DMS 273 (cell line): Measurements from ENCODE around the gene NT5C1B.

Experiments
- DNase-seq: peaks from one replicate; lab custom pipeline; 2025; ENCODE audit not compliant: unreplicated experiment; lab: John Stamatoyannopoulos, UW

Gene NT5C1B

GRCh38 chr2:18600255-18600613, 10.9 kb upstream of the NT5C1B start:
- DNase-seq: no peak

DNA sequence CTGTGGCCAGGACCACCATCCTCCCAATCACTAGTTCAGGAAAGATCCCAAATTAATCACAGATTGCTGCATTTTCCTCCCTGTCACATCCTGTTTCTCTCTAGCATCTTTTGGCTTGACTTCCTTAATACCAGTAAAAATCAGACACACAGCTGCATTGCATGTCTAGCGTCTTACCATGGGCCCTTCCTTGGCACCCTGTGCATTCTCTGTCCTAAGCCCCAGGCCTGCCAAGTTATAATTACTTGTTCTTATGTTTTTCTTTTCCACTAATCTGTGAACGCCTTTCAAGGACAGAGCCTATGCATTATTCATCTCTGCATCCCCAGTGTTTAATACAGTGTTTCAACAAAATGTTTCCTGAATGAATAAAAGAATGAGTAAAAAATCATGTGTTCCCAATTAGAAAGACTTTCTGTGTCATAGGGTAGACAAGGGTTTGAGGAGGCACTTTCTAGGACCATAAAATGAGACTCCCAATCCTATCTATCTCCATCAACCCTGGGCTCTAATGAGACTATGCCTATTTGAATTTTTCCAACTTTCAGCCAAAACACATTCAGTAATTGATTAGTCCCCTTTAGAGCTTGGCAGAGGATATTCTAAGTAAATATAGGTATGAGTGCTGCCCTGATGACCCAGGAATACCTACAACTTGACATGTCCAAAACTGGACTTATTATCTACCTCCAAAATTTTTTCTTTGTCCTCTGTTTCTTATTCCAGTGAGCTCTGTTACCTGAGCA, 10.3 kb upstream of the NT5C1B start:
- DNase-seq: no peak

DNA sequence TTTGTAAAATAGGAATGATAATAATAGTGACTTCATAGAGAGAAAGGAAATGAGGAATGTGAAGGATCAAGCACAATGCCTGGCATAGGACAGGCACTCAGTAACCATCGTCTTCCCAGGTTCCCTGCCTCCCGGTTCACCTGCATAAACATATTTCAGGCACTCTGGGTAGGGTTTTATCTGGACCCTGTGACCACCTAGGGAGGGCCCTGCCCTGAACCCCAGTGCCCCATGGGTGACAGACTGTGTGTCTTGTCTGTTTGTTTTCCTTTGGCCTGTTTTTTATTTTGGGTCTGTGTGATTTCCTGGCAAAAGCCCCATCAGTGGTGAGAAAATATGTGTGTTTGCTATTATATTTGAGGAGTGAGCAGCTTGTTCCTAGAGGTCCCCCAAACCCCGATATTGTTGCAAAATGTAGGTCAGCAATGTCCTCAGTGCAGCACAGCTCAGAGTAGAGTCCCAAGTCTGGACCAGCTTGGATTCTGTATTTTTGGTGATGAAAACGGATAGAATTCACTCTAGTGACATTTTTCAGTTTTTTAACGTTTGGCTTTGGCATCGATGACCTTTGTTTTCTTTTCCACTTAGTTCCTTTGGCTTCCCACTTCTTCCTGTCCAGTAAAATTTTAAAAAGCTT, 9.6 kb upstream of the NT5C1B start:
- DNase-seq: no peak

- DNase-seq: peak; percentile 2
These were observed 8.2 kb upstream of the NT5C1B start for GRCh38 chr2:18597618-18598017.

- no peak for DNase-seq
These were observed 7.6 kb upstream of the NT5C1B start for GRCh38 chr2:18596993-18597392.

- DNase-seq: no peak
These were observed 4.1 kb upstream of the NT5C1B start for GRCh38 chr2:18593496-18593895.

- DNase-seq: no peak
These were observed 3.0 kb upstream of the NT5C1B start for GRCh38 chr2:18592372-18592771.

- no peak for DNase-seq
These were observed 567 bp downstream of the NT5C1B start for GRCh38 chr2:18588802-18589201.

DNA sequence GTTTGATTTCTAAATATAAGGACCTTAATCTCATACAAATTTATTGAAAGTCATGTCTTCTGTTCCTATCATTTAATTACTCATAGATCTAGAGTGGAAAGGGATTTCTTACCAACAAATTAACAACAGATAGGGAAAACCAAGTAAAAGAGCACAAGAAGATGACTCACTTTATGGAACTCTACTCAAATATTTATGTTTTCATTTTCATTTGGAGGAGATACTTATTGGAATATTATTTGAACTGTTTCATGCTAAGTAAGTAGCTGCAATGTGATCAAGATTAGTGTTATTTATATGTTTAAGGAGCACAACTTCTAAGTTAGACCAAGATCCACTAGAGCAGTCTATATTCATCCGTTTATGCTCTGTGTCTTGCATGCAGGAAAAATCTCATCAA, 1.3 kb downstream of the NT5C1B start:
- DNase-seq: no peak

- DNase-seq: no peak
These were observed 3.8 kb downstream of the NT5C1B start for GRCh38 chr2:18585526-18585925.

DNA sequence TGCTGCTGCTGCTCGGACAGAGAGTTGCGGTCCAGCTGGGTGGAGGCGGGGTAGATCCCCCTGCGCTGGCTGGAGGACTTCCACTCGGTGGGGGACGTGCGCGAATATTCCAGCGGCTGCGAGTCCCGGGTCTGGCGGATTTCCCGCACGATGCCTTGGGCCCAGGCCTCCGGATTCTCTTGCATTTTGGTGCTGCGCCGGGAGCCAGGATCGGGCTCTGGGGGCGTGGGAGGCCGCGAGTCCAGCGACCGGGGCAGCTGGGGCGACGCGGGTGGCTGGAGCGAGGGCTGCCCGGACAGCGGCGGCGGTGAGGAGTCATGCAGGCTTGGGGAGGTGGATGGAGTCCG, 4.8 kb downstream of the NT5C1B start:
- DNase-seq: no peak

DNA sequence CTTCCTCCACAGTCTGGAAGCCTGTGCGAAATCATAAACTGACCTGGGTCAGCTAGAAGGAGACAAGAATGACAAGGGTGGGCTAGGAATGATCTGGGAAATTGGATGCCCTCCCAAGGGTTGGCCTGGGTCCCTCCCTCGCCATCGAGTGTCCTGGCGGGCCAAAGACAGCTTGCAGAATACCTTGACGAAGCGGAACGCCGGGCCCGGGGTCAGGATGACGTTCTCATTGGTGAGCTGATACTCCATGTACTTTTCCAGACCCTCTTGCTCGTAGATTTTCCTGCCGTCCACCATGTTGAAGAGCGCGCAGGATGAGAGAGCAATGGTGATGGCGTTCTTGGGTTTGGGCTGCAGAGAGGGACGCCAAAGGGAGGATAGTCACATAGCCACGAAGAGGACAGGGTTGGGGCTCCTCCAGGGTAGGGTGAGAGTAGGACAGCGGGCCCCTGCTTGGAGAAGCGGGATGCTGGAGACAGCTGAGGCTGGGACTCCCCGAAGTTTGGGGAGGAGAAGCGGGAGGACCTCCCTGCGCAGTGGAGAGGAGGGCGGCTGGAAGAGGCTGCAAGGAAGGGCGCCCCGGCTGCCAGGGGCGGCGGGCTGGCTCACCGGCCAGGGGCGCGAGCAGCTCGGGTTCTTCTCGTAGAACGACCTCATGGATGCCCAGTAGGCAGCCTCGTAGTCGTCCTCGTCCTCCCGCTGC, 5.3 kb downstream of the NT5C1B start:
- DNase-seq: no peak

DNA sequence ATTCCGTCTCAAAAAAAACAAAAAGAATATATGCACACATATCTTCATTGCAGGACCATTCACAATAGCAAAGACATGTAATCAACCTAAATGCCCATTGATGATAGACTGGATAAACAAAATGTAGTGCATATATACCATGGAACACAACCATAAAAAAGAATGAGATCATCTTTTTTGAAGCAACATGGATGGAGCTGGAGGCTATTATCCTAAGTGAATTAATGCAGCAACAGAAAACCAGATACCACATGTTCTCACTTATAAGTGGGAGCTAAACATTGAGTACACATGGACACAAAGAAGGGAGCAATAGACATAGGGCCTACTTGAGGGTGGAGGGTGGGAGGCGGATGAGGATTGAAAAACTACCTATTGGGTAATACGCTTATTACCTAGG, 8.8 kb downstream of the NT5C1B start:
- DNase-seq: no peak

GRCh38 chr2:18578033-18578432, 11.3 kb downstream of the NT5C1B start:
- no peak for DNase-seq

DNA sequence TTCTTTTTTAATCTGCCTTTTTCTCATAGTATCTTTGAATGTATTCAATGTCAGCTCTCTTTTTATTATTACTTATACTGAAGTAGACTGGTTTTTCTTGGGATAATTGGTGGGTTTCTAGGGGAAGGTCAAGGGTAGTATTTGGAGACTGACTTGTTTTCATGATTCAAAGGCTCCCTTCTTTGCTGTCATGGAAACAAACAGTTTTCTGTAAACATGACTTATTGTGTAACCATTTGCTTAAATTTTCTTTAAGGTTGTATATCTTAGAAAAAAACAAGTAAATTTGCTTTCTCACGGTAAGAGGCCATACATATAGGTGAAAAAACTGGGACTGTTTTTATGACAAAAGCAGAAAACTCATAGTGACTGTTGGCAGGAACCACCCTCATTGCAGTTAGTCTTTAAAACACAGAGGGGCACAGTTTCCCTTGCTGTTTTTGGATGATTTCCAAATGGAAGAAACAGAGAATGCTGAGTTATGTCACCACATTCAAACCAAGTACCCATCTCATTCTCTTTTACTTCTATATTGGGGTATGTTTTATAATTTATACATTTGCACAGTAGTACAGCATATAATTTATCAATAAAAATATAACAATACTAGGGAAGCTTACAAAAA, 23.1 kb downstream of the NT5C1B start:
- no peak for DNase-seq

GRCh38 chr2:18560797-18561085, 28.6 kb downstream of the NT5C1B start:
- no peak for DNase-seq

DNA sequence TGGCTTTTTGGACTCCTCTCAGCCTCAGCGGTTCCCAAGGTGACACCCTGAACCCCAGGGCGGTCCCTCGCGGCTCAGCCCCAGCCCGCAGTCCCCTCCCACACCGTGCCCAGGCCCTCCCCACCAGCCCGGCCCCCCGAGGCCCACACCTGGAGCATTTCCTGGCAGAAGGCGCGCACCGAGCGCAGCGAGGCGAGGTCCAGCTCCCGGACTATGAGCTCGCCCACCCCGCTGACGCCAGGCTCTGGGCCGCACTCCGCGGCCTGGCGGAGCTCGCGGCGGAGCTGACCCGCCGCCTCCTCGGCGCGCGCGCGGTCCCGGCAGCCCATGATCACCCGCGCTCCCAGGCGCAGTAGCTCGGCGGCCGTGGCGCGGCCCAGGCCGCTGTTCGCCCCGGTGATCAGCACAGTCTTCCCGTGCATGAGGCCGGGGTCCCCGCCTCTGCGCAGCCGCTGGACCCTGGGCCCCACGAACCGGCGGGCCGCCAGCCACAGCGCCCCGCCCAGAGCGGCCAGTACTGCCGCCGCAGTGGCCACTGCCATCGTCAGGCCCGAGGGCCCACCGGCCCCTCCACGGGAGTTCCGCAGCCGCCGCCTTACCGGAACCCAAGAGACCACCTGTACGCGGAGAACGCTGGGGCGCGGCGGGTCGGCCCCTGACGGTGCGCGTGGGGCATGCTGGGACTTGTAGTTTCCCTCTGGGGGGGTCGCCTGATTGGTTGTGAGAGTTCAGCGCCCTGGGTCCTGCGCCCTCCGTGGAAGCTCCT, 29.2 kb downstream of the NT5C1B start, which contains the start of gene RDH14:
TSS of gene RDH14 (minus strand) at position 623 of the 766 bp plus-strand sequence. CDS start at position 542, 81 bp downstream.
- peak; percentile 96 for DNase-seq

- peak; percentile 53 for DNase-seq
These were observed 29.8 kb downstream of the NT5C1B start for GRCh38 chr2:18559531-18560030.

- no peak for DNase-seq
These were observed 30.9 kb downstream of the NT5C1B start for GRCh38 chr2:18558458-18558857.

GRCh38 chr2:18557121-18557520, 32.2 kb downstream of the NT5C1B start:
- no peak for DNase-seq
